NCI-H2227 (cell line): ENCODE results near the gene CHD6.
"Not testable (repeated sequence)": the region's sequence is repeated elsewhere in the genome, so short reads cannot be mapped to it uniquely, and the experiment has no call there.

Source experiments
- DNase-seq: peaks from one replicate; lab custom pipeline; 2025; ENCODE audit not compliant: unreplicated experiment; lab: John Stamatoyannopoulos, UW

The CHD6 gene

DNA sequence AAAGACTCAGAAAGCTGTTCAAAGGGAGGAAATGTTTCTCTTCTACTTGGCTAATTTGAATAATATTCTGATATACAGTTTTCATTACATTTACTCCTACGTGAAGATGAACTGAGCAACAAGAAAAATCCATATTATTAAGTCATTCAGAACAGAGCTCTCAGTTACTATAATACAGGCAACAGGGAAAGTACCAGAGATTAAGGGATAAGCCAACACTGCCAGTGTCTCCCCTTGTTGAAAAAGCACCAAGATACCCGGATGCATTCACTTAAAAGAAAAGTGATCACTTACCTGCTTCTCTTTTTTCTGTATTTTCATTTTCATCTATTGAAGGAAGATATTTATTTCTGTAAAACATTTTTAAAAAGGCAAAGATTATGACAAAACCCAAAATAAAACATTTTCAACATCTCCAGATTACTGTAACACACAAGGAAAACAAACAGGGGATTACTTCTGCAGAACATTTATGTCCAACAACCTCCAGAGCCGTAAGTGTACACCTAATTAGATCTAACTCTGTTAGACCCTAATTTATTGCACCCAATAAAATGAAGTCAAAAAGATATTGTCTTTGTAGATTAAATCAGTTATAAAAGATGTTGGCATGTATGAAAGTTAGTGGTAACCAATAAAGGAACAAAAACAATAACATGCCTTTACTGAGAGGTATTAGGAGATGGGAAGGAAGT lies 67.0 kb downstream of the CHD6 start:
- no peak for DNase-seq

DNA sequence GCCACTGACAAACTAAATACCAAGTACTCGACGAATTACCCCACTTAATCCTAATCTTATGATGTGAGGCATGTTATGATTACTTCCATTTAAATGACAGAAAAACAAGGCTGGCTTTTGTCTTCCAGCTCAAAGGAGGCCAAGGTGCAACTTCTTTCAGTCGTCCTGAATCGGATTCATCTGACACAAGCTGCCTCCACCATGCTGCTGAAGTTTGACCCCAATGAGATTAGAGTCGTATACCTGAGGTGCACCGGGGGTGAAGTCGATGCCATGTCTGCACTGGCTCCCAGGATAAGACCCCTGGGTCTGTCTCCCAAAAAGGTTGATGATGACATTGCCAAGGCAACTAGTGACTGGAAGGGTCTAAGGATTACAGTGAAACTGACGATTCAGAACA lies 71.0 kb downstream of the CHD6 start:
- DNase-seq = no peak

DNA sequence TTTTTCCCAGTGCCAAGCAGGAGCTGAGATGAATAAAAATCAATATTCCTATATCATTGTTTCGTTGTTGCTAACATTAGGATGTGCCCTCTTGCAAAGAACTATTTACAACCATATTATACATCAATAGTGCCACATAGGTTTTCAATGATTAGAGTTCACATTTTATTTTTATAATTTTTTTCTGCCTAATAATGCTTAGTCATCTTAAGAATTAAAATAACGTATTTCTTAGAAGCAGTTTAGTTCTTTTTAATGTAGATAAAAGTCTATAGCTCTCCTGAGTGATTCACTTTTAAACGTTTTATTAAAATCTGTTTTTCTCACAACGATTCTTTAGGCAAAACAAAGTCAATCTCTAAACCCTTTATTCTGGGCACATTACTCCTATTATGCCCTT lies 71.6 kb downstream of the CHD6 start:
- no peak for DNase-seq

DNA sequence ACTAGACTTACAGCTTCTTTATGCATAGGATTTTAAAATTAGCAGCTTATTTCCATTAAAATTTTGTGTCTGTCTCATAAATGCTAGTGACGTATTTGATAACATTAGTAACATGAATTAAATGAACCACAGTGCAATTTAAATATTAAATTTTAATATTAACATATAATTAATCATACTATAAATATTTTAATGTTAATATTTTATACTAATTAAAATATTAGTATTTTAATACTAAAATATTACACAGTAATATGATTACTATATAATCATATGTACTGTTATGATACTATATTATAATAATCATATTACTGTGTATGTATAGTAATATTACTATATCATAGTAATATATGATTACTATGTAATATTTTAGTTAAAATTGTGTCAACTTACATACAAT lies 73.7 kb downstream of the CHD6 start:
- no peak for DNase-seq

DNA sequence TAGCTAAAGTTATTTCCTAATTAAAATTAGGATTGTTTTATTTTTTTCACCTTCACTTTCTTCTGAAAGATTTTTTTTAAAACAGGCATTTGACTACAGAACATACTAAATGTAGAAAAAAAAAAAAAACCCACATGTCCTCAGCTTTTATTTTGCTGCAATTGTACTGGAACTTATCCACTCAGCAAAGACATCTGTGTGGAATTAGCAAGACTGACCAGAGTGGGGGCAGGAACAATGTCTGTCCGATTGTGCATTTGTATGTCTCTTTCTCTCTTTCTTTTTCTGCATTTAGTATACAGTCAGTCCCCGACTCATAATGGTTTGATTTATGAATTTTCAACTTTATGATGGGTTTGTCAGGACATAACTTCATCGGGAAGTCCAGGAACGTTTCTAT lies 77.3 kb downstream of the CHD6 start:
- no peak for DNase-seq

DNA sequence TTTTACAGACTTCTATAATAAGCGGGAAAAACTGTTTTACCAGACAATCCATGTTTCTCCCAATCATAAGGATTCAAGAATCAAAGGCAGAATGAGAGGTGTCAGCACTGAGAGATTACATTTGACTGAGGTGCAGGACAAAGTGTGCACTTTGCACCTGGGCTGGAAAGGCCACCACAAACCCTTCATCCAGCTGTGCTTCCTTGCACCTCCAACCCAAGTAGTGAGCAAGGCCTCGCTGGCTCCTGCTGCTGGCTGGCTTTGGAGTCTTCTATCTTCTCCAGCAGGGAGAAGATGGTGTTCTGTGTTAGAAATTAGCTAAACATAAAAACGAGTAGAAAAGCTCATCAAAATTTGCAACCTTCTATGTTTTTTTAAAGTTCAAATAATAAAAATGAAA lies 77.7 kb downstream of the CHD6 start:
- DNase-seq = no peak

DNA sequence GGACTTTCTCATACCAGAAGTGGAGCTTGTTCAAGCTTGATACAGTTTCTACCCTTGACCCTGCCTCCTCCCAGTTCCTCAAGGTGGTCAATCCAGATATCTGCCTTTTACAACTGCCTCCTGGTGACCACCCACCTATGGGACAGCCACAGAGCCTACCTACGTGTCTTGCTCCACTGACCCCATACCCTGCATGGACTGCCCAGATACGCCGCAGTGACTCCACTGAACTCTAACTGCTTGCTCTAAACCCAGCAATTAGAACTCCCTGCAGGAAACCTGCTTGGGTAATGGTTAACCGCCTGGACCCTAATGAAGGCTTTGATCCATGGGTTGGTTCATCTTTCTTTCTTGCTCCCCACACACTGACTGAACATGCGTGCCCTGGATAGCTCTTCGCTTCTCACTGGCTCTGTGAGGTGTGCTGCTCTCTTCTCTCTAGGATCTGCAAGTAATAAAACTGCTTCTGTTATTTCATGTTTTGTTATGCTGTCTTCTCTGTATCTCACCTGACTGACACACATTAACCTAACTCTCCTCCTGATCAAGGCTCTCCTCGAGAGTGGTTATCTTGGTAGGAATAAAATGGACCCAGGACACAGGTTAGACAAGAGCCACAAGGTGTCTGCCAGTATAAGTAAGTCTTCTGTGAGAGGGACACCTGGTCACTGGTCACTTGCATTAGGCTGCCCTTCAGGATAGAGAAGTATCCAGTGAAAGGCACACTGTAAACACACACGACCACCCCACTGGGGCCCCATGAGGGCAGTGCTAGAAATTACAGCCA lies 79.2 kb downstream of the CHD6 start:
- no peak for DNase-seq

DNA sequence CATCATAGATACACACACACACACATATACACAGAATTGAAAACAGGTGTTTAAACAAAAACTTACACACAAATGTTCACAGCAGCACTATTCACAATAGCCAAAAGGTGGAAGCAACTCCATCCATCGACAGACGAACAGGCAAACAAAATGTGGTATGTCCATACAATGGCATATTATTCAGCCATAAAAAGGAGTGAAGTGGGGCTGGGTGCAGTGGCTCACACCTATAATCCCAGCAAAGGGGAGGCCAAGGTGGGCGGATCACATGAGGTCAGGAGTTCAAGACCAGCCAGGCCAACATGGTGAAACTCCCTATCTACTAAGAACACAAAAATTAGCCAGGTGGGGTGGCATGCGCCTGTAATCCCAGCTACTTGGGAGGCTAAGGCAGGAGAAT lies 80.3 kb downstream of the CHD6 start:
- no peak for DNase-seq

DNA sequence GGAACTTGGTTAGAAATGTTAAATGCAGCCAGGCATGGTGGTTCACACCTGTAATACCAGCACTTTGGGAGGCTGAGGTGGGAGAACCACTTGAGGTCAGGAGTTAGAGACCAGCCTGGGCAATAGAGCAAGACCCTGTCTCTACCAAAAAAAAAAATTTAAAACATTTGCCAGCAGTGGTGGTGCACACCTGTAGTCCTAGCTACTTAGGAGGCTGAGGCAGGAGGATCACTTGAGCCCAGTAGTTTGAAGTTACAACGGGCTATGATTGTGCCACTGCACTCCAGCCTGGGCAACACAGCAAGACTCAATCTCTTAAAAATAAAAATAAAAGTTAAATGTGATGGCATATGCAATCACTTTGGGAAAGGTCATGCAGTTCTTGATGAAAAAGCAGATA lies 82.6 kb downstream of the CHD6 start:
- DNase-seq = not testable (repeated sequence)

DNA sequence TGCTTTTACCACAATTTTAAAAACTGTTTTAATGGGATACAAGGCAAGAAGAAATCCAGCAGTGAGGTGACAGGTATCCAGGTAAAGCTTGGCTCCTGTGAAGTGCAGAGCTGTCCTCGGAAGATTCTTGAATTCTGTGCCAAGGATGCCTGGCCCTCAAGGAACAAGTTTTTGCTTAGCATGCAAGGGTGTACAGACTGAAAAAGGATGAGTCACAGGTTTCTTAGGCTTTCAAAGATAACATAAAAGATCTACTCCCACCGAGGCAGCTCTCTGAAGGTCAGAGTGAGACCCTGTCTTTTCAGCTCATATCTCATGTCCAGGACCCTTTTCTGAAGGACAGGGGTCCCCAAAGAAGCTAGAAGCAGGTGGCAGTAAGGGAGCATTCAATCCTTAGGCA lies 83.3 kb downstream of the CHD6 start:
- DNase-seq = no peak

DNA sequence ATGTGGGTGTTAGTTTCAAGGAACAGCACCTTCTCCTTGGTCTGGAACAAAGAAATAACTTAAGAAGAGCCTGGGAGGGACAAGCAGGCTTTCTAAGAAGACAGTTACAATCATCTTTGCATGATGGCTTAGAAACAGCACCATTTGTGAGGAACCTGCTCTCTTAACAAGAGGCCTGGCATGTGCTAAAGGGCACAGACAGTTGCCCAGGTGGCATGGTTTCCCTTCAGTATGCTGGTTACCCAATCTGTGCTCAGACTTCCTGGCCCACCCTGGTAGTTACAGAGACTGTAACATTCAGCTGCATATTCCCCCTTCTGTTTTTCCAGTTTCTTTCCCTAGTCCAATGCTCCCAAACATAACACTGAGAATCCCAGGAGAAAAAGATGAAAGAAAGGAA lies 84.0 kb downstream of the CHD6 start:
- no peak for DNase-seq

DNA sequence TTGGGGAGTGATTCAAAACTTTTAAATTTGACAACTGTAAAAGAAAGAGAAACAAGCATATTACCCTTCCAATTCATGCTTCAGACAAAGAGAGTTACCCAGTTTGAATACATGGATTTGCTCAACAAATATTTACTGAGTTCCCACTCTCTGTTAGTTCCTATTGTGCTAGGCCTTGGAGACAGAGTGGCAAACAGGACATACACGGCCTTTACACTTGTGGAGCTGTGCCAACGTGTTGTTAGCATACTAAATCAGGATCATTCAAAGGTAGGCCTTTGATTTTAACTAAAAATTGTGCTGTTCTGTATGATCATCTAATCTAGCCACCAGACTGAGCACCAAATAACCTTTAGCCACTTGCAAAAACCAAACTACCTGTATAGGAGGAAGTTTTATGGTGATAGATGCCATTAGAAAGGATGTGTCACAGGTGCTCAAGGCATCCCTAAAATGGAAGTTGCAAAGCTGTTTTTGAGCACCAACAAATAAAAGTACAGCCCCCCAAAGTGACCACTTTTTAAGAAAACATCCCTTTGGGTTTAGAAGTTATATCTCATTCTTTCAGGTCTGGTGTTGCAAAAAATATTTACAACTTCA lies 84.5 kb downstream of the CHD6 start:
- no peak for DNase-seq

DNA sequence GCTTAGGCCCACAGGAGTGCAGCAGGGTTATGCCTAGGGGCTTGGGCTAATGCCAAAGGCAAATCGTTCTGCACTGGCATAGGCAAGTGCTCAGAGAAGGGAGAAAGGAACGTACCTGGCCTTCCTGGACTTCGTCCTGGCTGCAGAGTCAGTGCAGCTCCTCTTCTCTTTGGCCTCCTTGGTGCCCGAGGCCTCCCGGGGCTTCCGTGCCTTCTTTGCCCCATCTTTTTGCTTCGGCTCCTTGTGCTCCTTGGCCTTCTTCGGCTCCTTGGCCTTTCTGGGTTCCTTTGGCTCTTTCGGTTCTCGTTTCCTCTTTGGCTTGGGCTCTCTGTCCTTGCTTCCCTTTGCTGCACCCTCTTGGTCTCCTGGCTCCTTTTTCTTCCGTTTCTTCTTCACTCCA lies 85.2 kb downstream of the CHD6 start:
- DNase-seq = no peak

DNA sequence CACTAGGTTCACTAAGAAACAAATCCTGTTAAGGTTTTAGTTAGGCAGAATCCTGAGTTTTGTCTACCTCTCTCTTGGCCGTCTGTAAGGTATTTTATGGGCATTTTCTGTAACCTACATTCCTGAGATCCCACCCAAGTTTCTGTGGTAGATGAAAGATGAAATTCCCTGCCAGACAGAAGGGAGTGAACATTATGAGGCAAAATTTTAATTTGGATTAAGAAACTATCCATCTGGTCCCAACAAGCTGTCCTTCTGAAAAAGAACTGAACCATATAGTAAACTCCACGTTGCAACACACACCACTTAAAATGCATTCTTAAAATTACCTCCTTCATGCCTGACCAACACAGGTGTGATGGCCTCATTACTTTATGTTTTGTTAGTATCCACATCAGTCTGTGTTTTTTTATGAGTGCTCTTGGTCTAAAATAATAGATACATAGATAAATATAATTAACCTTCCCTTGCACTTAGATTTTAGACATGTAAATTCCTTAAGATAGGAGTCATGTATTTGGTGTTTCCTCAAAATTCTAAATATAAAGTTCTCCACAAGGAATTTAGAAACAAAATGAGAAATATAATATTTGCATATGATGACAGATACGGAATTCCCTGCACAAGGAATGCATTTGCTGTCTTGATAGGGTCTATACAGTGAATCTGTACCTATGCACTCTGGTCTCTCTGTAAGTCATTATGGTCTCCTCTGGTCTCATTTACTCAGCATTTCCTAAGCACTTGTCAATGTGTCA lies 86.5 kb downstream of the CHD6 start:
- DNase-seq = no peak

DNA sequence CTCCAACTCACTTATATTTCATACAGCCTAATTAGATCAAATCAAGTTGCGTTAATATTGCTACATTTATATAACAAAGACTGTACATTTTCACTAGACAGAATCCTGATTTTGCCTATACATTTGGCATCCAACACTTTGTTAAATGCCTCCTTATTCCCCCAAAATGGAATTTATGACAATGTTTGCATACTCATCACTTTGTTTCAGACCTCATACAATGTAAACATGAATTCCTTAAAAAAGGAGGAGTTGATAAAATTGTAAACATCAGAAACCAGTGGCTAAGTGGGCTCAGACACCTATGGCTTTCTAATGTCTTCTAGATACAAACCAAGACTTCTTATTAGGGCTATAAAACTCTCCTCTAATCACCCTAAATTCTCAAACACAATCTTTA lies 87.3 kb downstream of the CHD6 start:
- no peak for DNase-seq

DNA sequence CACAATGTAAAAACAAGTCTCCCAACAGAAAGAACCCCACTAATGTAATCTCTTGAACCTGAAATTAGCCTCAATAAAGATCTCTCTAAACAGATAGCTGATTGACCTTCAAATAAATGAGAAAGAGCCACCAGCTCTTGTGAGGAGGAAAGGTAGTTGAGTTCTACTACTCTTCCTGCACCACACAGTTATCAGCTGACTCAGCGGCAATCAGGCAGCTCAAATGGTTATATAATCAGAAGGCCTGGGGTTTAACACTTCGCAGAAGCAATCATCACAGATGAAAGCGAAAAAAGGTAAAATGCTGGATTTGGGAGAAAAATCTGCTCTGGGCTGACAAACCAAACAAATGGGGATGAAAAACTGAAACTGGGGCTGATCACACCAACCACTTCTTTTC lies 91.8 kb downstream of the CHD6 start:
- no peak for DNase-seq

DNA sequence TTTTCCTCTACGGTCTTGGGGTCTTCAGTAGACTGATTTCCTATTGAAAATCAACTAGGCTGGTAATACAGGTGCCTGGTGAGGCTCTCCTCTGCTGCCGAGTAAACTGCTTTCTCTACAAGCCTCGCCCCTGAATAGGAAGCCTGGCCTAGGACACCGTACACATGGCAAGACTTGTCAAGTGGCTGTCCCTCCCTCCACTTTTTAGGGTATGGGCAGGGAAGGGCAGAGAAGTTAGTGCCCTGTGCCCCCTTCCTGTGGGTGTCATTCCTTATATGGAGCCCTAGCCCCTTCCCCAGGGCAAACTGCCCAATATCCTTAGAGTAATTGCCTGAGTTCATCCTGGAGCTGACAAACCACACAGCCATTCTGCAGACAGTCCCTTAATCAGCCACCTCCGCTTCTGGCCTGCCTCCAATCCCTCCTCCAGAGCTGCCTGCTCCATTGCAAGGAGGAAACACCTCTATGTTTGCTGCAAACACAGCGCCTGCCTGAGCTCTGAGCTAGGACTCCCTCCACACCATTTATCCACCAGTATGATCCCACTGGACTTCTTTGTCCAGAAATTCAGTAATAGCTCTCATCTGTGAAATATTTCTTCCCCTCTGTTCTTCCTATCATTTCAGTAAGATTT lies 93.1 kb downstream of the CHD6 start:
- peak; percentile 34 for DNase-seq

DNA sequence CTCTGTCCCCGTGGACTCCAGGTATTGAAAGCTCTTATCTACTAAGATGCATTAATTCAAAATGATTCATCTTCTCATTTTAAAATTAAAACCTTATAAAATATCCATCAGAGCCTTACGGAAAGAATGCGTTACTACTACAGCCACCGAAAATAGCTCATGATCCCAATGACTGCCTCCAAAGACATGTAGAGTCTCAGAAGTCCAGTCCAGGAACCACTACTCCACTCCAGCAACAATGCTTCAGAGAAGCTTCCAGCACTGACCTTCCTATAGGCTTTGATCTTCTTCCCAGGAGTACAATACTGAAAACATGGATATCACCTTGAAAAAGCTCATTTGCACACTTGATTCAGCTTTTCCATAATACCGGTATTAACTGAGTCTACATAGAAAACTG lies 94.3 kb downstream of the CHD6 start:
- no peak for DNase-seq

DNA sequence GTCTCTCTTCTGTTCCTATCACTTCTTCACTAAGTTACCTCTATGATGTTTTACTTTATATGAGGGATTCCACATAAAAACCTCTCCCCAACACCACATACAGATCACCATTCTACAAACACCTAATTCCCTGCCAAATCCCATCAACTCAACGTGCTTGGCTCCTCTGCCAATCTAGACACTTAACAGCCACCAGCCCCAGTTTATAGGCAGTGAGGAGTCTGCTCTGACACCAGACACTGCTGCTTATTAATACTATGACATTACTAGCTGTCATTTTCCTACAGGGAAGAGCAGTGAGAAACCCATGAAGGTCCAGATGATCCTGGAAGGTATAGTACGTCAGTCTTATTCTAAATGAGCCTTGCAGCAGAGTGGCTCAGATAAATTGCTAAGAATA lies 104.3 kb downstream of the CHD6 start:
- no peak for DNase-seq

DNA sequence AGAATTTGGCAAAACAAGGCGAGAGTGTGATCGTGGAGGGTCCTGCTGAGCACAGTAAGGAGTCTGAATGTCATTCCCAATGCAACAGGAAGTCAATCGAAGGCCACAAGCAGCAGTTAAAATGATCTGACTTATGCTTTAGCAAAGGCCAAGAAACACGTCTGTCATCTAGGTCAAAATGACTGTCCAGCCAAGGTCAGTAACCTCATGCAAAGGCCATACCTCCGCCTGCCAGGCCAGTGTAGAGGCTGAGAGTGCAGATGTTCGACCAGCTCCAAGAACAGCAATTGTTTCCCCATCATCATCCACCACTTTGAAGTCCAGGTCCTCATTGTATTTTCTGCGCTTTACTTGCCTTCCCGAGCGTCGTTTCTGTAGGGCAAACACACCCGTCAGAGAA lies 105.6 kb downstream of the CHD6 start:
- DNase-seq = no peak

DNA sequence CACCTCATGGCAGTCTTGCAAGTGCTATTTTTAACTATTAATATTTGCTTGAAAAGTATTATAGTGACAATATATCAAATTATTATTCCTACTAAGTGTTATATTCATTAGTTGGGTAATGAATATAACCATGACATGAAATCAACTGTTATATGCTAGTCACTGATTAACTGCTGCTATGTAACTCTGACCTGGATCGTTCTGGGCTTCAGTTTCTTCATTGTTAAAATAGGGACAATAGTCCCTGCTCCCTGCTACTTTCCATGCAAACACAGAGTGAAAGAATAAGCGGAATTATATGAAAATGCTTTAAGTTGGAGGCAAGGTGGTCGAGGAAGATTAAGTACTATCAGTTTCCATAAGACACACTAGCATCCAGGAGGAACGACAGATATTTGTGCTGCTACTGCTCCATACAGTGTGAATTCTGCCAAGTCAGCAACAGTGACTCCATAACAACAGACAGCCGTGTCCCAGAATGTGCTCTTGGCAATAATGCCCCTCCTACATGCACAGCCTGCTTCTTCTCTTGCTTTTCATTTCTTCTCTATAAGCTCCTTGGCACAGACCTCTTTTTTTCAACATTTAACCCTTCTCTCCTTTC lies 107.2 kb downstream of the CHD6 start:
- no peak for DNase-seq
